Measurements from ENCODE around the gene CCNY. TPM values are rescaled to one million over a fixed set of nuclear protein-coding genes. Genes with fewer than 3 reads are reported as not detected.

Gene CCNY
- polyA plus RNA-seq, 1 donor = 111 TPM

GRCh38 chr10:35423505-35424306 lies 87.4 kb downstream of the CCNY start:
- DNase-seq = no peak

GRCh38 chr10:35424680-35425285 lies 88.5 kb downstream of the CCNY start:
- DNase-seq = no peak

DNA sequence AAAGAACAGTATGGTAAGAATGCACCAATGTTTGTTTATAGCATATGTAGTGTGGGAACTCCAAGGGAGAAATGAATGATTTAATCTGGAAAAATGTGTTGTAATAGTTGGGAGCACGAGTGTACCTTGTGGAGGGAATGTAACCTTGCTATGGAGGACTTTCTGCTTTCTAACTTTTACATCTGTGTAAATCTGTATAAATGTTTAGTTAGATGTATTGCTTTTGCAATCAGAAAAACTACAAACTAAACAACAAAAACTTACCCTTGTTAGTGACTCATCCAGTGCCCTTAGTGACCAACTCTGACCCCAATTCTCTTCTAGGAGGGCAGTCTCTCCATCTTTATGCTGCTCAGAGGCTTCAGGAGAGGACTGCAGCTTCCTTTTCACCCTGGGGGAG lies 89.3 kb downstream of the CCNY start:
- no peak for DNase-seq

- DNase-seq = no peak
Measured at GRCh38 chr10:35426657-35427056, 90.3 kb downstream of the CCNY start.

DNA sequence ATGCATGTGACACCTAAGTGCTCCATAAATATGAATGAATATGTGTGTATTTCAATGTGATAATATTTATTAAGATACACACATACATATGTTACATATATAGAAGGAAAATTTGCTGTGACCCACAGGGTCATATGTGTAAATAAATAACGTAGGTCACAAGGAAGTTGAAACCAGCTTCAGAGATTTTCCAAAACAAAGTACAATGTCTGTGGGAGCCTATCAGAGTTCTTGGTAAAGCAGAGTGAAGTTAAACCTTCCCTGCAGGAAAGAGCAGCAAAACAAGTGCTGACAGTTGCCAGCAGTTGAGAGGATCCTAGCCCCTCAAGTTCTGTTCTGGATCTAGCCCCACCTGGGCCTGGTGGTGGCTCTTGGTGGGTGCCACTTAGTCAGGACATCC lies 91.2 kb downstream of the CCNY start:
- no peak for DNase-seq

DNA sequence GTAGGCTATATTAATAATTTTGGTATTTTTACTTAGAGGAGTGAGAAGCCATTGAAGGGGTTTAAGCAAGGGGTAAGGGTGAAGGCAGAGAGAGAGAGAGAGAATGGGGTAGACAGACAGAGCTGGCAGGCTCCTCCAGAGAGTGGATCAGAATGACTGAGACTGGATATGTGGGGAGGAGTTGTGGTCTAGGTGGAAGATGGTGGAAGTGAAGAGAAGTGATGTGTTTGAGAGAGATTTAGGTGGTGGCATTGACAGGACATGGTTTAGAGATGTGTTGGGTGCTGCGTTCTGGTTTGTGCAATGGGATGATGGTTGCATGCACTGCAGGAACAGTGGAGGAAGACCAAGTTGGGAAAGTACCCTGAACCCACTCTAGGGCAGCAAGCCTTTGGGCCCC lies 92.2 kb downstream of the CCNY start:
- DNase-seq = no peak

- no peak for DNase-seq
Measured at GRCh38 chr10:35432781-35433338, 96.6 kb downstream of the CCNY start.

DNA sequence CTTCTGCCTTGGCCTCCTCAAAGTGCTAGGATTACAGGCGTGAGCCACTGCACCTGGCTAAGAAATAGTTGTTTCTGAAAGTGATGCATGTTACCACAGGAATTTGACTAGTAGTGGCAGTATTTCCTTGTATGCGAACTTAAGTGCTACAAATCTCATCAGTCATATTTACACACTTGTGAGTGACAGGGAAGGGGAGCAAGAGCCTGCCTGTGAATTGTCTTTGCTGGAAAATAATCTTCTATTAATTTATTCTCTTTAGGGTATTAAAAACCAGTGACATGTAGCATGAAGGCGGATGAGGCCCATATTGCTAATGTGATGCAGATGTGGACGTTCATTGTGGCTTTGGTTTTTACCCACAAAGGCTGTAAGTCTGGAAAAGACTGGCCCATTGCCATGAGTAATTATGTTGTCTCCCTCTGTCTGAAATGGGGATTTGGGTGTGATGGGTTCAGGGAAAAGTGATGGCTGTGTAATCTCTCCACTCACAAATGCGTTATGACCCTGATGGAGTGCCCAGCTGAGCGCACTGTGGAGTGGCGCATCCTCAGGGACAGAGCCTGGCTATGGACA lies 97.6 kb downstream of the CCNY start:
- no peak for DNase-seq

- DNase-seq = no peak
Measured at GRCh38 chr10:35434533-35434932, 98.2 kb downstream of the CCNY start.

- DNase-seq = no peak
Measured at GRCh38 chr10:35435824-35436223, 99.5 kb downstream of the CCNY start.

DNA sequence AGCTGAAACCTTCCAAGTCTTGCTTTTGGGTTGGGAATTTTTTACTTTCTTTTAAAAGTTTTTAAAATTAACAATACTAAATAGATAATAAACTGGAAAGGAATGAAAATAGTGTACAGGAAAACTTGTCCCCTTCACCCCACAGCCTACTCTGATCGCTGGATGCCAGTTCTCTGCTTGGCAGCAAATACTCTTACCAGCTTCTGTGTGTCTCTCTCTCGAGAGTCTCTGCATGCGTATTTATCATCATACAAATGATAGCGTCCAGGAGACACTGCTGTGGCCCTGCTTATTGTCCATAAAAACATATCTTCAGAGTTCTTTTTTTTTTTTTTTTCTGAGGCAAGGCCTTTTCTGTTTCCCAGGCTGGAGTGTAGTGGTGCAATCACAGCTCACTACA lies 101.5 kb downstream of the CCNY start:
- no peak for DNase-seq

GRCh38 chr10:35438718-35439571 lies 102.6 kb downstream of the CCNY start:
- DNase-seq = no peak

DNA sequence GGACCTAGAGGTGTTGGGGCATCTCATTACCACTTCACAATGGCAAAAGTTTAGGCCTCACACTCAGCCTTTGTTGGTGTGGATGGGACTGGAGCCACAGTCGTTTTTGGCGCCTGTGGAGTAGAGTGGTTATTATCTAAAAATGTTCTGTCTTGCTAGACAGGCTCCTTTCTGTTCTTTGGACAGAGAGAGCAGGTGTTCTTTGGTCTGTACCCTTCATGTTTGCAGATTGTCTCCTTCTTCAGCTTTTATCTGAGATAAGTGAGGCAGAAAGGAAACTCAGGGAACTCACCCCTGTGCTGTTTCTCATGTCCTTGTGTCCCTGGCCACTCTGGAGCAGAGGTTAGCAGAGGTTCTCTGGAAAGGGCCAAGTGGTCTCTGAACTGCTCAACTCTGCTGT lies 103.7 kb downstream of the CCNY start:
- DNase-seq = no peak

- no peak for DNase-seq
Measured at GRCh38 chr10:35442028-35442427, 105.7 kb downstream of the CCNY start.

DNA sequence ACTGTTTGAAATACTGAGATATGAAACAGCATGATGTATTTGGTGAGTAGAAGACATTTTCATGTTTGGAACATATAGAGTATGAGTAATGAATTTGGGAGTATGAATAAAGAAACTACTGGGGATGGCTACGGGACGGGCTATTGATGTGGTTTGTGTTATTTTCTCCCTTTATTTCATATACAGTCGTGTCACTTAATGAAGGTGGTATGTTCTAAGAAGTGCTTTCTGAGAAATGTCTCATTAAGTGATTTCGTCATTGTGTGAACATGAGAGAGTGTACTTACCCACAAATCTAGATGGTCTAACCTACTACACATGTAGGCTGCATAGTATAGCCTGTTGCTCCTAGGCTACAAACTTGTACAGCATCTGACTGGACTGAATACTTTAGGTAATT lies 106.3 kb downstream of the CCNY start:
- no peak for DNase-seq

GRCh38 chr10:35443858-35444257 lies 107.5 kb downstream of the CCNY start:
- no peak for DNase-seq

- no peak for DNase-seq
Measured at GRCh38 chr10:35445150-35445884, 109.0 kb downstream of the CCNY start.

GRCh38 chr10:35446439-35446838 lies 110.1 kb downstream of the CCNY start:
- no peak for DNase-seq

DNA sequence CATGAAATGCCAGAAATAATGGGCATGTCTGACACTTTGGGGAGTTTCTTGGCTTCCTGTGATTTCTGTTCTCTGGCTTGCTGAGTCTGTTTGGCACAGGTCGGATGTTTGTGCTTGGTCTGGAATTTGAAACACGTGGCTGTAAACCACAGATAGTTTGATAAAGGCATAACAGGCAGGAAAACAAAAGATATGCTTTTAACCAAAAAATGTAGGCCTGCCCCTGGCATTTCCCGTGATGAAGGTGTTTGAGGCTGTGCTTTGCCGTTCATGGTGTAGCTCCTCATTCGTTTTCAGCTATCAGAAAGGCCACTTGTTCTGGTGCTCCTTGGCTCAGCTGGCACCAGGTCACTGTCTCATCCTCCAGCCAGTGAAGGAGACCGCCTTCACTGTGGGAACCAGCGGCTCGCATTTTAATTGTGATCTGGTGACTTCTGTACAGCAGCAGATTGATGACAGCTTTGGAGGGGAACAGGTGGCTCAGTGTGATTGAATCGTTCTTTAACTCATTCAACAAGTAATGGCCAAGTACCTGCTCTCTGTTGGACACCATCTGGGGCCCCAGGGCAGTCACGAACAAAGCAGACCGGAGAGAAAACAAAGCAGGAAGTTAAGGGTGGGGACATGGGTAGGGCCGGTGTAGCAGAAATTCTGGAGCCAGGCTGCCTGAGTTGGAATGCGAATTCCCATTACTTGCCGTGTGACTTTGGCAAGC lies 111.5 kb downstream of the CCNY start:
- DNase-seq = no peak

DNA sequence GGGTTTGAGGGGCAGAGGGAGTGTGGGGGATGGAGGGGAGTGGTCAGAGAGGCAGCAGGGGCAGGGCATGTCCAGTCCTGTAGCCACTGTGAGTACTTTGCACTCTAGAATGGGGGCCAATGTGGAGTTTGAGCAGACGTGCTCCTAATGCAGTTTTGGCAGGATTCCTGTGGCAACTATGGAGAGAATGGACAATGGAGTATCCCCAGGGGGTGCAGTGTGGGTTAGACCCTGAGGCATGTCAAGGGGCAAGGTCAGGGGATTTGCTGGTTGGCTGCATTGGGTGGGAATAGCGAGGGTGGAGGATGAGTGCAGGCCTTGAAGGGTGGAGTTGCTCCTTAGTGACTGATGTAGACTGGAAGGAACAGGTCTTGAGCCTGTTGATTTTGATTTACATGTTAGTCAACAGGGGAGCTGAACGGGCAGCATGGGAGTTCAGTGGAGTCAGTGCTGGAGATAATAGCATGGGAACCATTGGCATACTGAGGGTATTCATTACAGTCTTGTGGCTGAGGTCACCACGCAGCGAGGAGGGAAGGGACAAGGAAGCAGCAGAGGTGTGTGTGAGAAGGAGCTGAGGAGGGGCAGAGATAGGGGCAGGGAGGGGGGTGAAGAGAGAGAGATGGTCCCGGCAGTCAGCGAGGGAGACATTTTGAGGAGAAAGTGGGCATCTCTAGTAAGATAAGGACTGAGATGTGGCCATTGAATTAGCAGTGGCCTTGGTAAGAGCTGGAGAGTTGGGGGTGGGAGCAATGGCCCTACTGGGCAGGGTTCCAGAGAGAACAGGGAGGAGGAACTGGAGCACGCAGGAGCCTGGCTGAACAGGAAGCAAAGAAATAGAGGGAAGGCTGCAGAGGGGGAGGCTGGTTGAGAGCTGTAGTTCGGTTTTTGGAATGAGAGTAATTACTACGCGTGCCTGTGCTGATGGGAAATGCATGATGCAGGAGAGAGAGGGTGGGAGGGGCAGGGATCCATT lies 112.7 kb downstream of the CCNY start:
- peak; percentile 40 for DNase-seq
